KOPT-K1 (cell line): ENCODE measurements around the gene NUDT6.

Source experiments
- H3K27ac ChIP-seq: fragments of 200-600 bp; sonication (generic); 2 replicates; pipeline ENCODE4 v1.5.1; 2016; ENCODE audit warnings: antibody characterized with exemption, mild to moderate bottlenecking, low read depth, low read length; ENCODE audit not compliant: poor library complexity, severe bottlenecking
- H3K36me3 ChIP-seq: fragments of 200-600 bp; sonication (generic); 2 replicates; pipeline ENCODE4 v1.5.1; 2017; ENCODE audit warnings: antibody characterized with exemption, mild to moderate bottlenecking, low read length, moderate library complexity; ENCODE audit not compliant: insufficient read depth
- H3K9me3 ChIP-seq: fragments of 200-600 bp; sonication (generic); 2 replicates; pipeline ENCODE4 v1.5.1; 2017; ENCODE audit warnings: antibody characterized with exemption, low read length, mild to moderate bottlenecking; ENCODE audit not compliant: insufficient read depth, poor library complexity, severe bottlenecking

The NUDT6 gene

GRCh38 chr4:122900314-122900713, 22.1 kb downstream of the NUDT6 start:
- no peak overlapping the region for H3K27ac ChIP-seq
- no peaks in the 10 kb centered on the region for H3K9me3 ChIP-seq
- peaks cover 7% of the 10 kb centered on the region; the same call in 1 of the 2 replicates for H3K36me3 ChIP-seq

GRCh38 chr4:122899682-122900081, 22.7 kb downstream of the NUDT6 start:
- peaks cover 4% of the 10 kb centered on the region; the same call in 1 of the 2 replicates for H3K36me3 ChIP-seq
- H3K9me3 ChIP-seq = no peaks in the 10 kb centered on the region
- H3K27ac ChIP-seq = no peak overlapping the region

- peaks cover 11% of the 10 kb centered on the region for H3K36me3 ChIP-seq
- H3K9me3 ChIP-seq = no peaks in the 10 kb centered on the region
- H3K27ac ChIP-seq = no peak overlapping the region
Observed at GRCh38 chr4:122898370-122899150, 23.8 kb downstream of the NUDT6 start.

DNA sequence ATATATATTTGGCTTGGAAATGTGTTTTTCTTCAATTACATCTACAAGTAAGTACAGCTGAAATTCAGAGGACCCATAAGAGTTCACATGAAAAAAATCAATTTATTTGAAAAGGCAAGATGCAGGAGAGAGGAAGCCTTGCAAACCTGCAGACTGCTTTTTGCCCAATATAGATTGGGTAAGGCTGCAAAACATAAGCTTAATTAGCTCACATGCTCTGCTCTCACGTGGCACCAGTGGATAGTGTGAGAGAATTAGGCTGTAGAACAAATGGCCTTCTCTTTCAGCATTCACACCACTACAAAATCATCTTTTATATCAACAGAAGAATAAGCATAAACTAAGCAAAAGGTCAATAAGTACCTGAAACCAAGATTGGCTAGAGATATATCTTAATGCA, 26.1 kb downstream of the NUDT6 start:
- H3K27ac ChIP-seq = no peak overlapping the region
- H3K36me3 ChIP-seq = peaks cover 18% of the 10 kb centered on the region
- H3K9me3 ChIP-seq = no peaks in the 10 kb centered on the region

DNA sequence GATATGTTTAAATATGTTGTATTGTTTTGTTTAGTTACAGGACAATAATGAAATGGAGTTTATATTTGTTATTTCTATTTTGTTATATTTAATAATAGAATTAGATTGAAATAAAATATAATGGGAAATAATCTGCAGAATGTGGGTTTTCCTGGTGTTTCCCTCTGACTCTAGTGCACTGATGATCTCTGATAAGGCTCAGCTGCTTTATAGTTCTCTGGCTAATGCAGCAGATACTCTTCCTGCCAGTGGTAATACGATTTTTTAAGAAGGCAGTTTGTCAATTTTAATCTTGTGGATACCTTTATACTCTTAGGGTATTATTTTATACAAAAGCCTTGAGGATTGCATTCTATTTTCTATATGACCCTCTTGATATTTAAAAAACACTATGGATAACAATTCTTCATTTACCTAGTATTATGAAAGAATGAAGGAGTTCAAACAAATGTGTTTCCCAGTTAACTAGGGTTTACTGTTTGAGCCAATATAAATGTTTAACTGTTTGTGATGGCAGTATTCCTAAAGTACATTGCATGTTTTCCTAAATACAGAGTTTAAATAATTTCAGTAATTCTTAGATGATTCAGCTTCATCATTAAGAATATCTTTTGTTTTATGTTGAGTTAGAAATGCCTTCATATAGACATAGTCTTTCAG, 26.9 kb downstream of the NUDT6 start:
- Histone ChIP-seq H3K9me3 (no peaks in the 10 kb centered on the region), H3K36me3 (peaks cover 18% of the 10 kb centered on the region), H3K27ac (no peak overlapping the region)

DNA sequence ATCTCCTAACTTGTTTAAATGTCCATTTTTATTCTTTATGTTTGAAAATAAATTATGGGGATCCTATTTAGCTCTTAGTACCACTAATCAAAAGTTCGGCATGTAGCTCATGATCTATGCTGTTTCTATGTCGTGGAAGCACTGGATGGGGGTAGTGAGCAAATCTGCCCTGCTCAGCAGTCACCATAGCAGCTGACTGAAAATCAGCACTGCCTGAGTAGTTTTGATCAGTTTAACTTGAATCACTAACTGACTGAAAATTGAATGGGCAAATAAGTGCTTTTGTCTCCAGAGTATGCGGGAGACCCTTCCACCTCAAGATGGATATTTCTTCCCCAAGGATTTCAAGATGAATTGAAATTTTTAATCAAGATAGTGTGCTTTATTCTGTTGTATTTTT, 27.6 kb downstream of the NUDT6 start:
- no peaks in the 10 kb centered on the region for H3K9me3 ChIP-seq
- no peak overlapping the region for H3K27ac ChIP-seq
- peaks cover 18% of the 10 kb centered on the region for H3K36me3 ChIP-seq

GRCh38 chr4:122890147-122890795, 32.1 kb downstream of the NUDT6 start:
- Histone ChIP-seq H3K27ac (no peak overlapping the region), H3K9me3 (no peaks in the 10 kb centered on the region), H3K36me3 (peaks cover 18% of the 10 kb centered on the region)

DNA sequence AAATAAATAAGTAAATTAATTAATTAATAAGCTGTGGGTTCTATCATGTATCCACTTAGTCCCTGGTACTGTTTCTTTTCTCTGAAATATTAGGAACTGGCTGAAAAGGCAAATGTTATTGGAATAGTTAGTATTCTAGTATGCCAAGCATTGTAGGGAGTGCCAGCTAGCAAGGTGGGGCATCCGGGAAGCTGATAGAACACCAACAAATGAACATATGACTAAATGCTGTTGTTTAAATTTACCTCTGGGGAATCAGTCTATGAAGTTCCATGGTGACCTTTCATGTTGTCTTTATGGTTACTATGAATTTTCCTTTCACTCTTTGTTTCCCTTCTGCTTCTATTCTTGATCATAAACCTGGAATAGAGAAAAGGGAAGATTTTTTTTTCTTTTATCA, 32.7 kb downstream of the NUDT6 start:
- Histone ChIP-seq H3K9me3 (no peaks in the 10 kb centered on the region), H3K27ac (no peak overlapping the region), H3K36me3 (peaks cover 18% of the 10 kb centered on the region)

GRCh38 chr4:122884499-122884898, 37.9 kb downstream of the NUDT6 start:
- Histone ChIP-seq H3K27ac (no peak overlapping the region), H3K36me3 (no peaks in the 10 kb centered on the region), H3K9me3 (peaks cover 14% of the 10 kb centered on the region)

DNA sequence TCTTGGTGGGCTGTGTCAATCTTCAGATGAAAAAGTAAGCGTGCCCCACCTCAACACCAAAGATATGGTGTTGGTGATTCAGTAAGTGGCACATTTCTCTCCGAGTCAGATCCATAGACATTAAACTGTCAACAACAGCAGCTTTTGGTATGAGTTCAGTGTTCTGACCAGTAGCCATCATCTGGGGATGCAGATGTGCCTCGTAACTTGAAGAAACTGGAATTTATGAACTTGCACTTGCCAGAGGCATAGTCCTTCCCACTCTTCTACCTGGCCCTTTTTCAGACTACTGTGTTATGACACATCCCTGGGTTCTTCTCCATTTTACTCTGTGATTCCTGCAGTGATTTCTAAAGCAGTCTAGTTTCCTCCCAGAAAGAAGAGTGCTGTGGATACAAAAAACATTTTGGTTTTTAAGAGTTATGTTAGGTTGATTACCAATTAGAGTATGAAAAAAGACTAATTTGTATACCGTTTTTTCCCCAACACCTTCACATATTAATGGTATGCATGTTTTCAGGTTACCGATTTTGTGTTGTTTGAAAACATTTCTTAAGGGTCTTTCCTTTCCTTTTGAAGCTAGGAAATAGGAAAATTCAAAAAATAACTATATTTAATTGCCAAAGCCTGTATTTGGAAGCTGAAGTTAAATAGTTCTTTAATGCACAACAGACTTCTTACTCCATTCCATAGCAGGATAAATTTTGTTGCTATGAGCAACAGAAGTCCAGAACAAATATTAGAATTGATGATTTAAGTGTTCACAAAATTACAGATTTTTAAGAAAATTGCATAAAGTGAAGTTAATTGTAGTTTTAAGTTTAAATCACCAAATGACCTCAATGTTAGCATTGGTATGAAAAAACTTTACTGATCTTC, 39.3 kb downstream of the NUDT6 start:
- Histone ChIP-seq H3K9me3 (peaks cover 14% of the 10 kb centered on the region), H3K27ac (no peak overlapping the region), H3K36me3 (no peaks in the 10 kb centered on the region)

- H3K9me3 ChIP-seq = peaks cover 14% of the 10 kb centered on the region
- H3K36me3 ChIP-seq = no peaks in the 10 kb centered on the region
- H3K27ac ChIP-seq = no peak overlapping the region
Observed at GRCh38 chr4:122879001-122879400, 43.4 kb downstream of the NUDT6 start.

GRCh38 chr4:122876456-122876855, 45.9 kb downstream of the NUDT6 start:
- Histone ChIP-seq H3K27ac (no peak overlapping the region), H3K9me3 (peaks cover 16% of the 10 kb centered on the region), H3K36me3 (no peaks in the 10 kb centered on the region)

DNA sequence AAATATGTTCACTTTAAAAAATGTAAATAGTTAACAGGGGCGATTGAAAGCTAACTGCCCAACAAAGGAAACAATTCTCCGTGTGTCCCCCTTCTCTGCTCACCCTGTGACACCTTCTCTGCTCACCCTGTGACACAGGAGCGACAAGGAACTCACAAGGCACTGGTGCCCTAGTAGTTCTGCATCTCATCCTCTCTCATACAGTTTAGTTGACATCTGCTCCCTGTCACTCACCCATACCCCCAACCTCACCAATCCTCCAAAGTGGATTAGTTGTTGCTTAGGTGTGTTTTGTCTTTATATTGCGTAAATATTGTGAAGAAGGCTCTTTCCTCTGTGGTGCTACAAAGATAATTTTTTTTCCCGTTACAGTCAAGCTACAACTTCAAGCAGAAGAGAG, 46.4 kb downstream of the NUDT6 start:
- Histone ChIP-seq H3K36me3 (no peaks in the 10 kb centered on the region), H3K9me3 (peaks cover 14% of the 10 kb centered on the region), H3K27ac (no peak overlapping the region)

DNA sequence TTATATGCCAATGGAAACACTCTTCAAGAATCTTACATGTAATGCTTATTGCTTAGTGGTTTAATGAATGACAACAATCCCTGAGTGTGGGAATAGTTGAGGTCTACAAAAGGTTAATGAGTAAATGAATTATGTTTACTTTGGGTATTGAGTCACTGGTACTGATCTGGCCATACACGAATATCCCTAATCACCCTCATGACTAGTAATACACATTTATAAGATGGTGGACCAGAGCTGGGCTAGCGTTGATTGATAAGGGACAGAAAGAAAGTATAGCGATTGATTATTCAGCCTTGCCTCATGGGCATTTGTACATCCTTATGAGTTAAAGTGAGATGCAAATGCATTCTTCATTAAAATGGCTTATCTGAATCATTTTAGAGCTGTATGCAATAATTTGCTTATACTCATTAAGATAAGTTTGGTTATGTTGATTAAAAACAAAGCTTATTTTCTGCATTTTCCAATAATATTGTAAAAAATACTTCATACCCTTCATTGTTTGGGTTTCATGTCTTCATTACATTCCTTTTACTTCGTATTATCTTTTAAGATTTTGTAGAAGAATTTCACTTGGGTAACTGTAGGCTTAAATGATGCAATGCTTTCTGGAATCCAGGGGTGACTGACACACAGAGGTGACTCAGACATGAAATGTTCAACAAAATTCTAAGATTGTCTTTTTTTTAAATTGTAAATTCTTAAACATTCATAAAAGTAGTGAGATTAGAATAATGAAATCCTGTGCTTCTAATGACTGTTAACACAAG, 48.4 kb downstream of the NUDT6 start:
- Histone ChIP-seq H3K36me3 (no peaks in the 10 kb centered on the region), H3K9me3 (peaks cover 5% of the 10 kb centered on the region), H3K27ac (no peak overlapping the region)
